Stromal cell of bone marrow (primary cell): Measurements from ENCODE around the gene MS4A18.

ENCODE experiments used
- DNase-seq: peaks from one replicate; pipeline ENCODE4 v3.0.0-alpha.2; 2012; ENCODE audit warnings: low read depth

MS4A18 gene

DNA sequence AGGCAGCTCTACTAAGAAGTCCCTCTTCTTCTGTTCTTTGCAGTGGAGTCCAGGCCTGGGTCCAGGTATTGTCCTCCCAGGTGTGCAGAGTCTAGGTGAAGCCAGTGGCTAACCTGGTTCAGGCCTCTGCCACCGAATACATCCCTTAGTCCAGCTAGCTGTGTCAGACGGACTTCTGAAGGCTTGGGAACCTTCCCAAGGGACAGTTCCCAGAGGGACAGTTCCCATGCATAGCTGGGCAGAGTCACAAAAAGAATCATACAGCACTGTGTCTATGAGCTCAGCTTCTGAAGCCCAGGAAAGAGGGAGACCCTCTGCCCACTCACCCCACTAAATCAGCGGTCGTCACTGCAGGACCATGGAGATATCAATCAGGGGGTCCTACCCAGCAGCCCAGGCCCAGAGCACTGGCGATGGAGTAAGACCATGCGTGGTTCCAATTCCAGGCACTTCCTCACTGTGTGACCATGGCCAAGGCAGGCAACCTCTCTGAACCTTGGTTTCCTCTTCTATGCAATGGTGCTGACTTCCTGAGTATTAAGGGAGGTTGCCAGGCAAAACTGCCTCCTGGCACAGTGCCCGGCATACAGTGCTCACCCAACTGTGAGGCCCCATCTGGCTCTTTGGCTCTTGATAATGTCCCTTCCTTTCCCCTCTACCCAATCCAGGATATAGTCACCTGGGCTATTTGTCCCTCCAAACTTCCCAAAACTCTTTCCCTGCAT lies 64.0 kb downstream of the MS4A18 start:
- DNase-seq, result no peak

- no peak for DNase-seq
Observed at GRCh38 chr11:60790726-60791125, 66.2 kb downstream of the MS4A18 start.

- no peak for DNase-seq
Observed at GRCh38 chr11:60791153-60791933, 66.8 kb downstream of the MS4A18 start.

DNA sequence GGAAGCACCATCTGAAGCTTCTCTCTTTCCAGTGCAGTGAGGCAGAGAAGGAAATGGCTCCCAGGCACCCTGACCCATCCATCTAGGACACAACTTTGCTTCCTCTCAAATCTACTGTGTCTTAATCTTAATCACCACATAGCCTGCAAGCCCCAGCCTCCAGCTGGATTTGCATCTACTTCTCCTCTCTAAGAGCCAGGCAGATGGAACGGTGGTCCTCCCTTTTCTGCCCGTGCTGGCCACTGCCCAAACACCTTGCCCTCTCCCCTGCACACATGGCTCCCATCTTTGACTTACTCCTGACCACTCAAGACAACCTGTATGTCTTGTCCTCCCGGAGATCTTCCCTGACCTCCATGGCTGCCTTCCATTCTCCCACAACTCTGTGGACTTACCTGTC lies 68.0 kb downstream of the MS4A18 start:
- no peak for DNase-seq
